ENCODE data around the gene PDLIM7. TPM values are rescaled to one million over a fixed set of nuclear protein-coding genes. Genes with fewer than 3 reads are reported as not detected.
A peak's percentile ranks its signal among the peaks of the same experiment; 100 is the strongest.

Gene PDLIM7
- total RNA-seq, 1 donor from 2014 or later = 35.1 TPM

GRCh38 chr5:177452688-177453638, 44.4 kb downstream of the PDLIM7 start:
- intact Hi-C loops (cut with micrococcal nuclease) = loop anchor here (5.0 kb wide), 1 partner anchor 61 kb away; no protein-coding TSS in a partner anchor
- ATAC-seq = no peak
- no peak for DNase-seq

GRCh38 chr5:177450667-177451424, 46.6 kb downstream of the PDLIM7 start:
- ATAC-seq (no peak), DNase-seq (no peak)
- intact Hi-C loops (cut with micrococcal nuclease) = loop anchor here (5.0 kb wide), 1 partner anchor 59 kb away; no protein-coding TSS in a partner anchor

GRCh38 chr5:177449140-177450061, 48.0 kb downstream of the PDLIM7 start:
- no peak for ATAC-seq
- DNase-seq = no peak
- intact Hi-C loops (cut with micrococcal nuclease) = loop anchor here (5.0 kb wide), 1 partner anchor 57 kb away; no protein-coding TSS in a partner anchor

GRCh38 chr5:177448244-177448950, 49.0 kb downstream of the PDLIM7 start:
- intact Hi-C loops (cut with micrococcal nuclease) = no loop called here
- ATAC-seq = no peak
- no peak for DNase-seq

- peak; percentile 60 for DNase-seq
- ATAC-seq = peak; percentile 57
- intact Hi-C loops (cut with micrococcal nuclease) = no loop called here
Measured at GRCh38 chr5:177447611-177448243, 49.7 kb downstream of the PDLIM7 start.

- intact Hi-C loops (cut with micrococcal nuclease) = no loop called here
- ATAC-seq (no peak), DNase-seq (peak; percentile 57)
Measured at GRCh38 chr5:177447066-177447610, 50.3 kb downstream of the PDLIM7 start.

GRCh38 chr5:177446200-177447065, 51.0 kb downstream of the PDLIM7 start, which contains the start of gene PRR7:
TSS of gene PRR7 (plus strand) at chr5:177446814. CDS start at chr5:177455068, 8,254 bp downstream.
- peak; percentile 80 for DNase-seq
- ATAC-seq = peak; percentile 72
- intact Hi-C loops (cut with micrococcal nuclease) = no loop called here

GRCh38 chr5:177445917-177446199, 51.5 kb downstream of the PDLIM7 start:
- ATAC-seq = no peak
- intact Hi-C loops (cut with micrococcal nuclease) = no loop called here
- no peak for DNase-seq

- intact Hi-C loops (cut with micrococcal nuclease) = no loop called here
- no peak for DNase-seq
Measured at GRCh38 chr5:177445052-177445916, 52.1 kb downstream of the PDLIM7 start.

GRCh38 chr5:177444106-177445051, 53.0 kb downstream of the PDLIM7 start:
- no peak for DNase-seq
- ATAC-seq = no peak
- intact Hi-C loops (cut with micrococcal nuclease) = no loop called here

More at GRCh38 chr5:177445052-177445916, 52.1 kb downstream of the PDLIM7 start:
- ATAC-seq = no peak

GRCh38 chr5:177443144-177443983, 54.0 kb downstream of the PDLIM7 start:
- intact Hi-C loops (cut with micrococcal nuclease) = no loop called here
- no peak for ATAC-seq
- no peak for DNase-seq

GRCh38 chr5:177442066-177442826, 55.2 kb downstream of the PDLIM7 start:
- intact Hi-C loops (cut with micrococcal nuclease) = no loop called here
- no peak for ATAC-seq
- no peak for DNase-seq
